HepG2 (cell line): ENCODE measurements around the gene ATG2A. TPM values are rescaled to one million over a fixed set of nuclear protein-coding genes. Genes with fewer than 3 reads are reported as not detected.
A peak's percentile ranks its signal among the peaks of the same experiment; 100 is the strongest.

ENCODE experiments used
- ARID3A ChIP-seq: IDR thresholded peaks from 2 replicates; pipeline ENCODE4 v1.6.1; 2012; ENCODE audit warnings: low read depth, low read length, improper control_type of control experiment
- ARNT2 ChIP-seq: sonication (generic); formaldehyde crosslinking; IDR thresholded peaks from 2 replicates; pipeline ENCODE4 v1.8.0; 2022; ENCODE audit warnings: mild to moderate bottlenecking, low read depth, missing genetic modification reagents, moderate library complexity
- BRCA1 ChIP-seq: sonication (generic); formaldehyde crosslinking; IDR thresholded peaks from 2 replicates; pipeline ENCODE4 v1.4.0; 2020; ENCODE audit warnings: missing genetic modification reagents
- CCAR2 ChIP-seq: fragments of 200-400 bp; formaldehyde crosslinking; optimal IDR thresholded peaks from 2 replicates; pipeline ENCODE3; 2018; ENCODE audit warnings: low read depth, mild to moderate bottlenecking, low read length, moderate library complexity
- DNMT1 ChIP-seq: sonication (generic); formaldehyde crosslinking; IDR thresholded peaks from 2 replicates; pipeline ENCODE4 v1.5.1; 2020; ENCODE audit warnings: mild to moderate bottlenecking, missing genetic modification reagents
- HNRNPL ChIP-seq: fragments of 200-400 bp; formaldehyde crosslinking; IDR thresholded peaks from 2 replicates; pipeline ENCODE4 v1.6.1; 2017; ENCODE audit warnings: mild to moderate bottlenecking, low read depth, low read length
- HNRNPLL ChIP-seq: fragments of 200-400 bp; formaldehyde crosslinking; IDR thresholded peaks from 2 replicates; pipeline ENCODE4 v1.6.1; 2017; ENCODE audit warnings: mild to moderate bottlenecking, low read depth, low read length; ENCODE audit not compliant: poor library complexity, severe bottlenecking
- HOXA3 ChIP-seq: sonication (generic); formaldehyde crosslinking; IDR thresholded peaks from 2 replicates; pipeline ENCODE4 v1.5.0; 2020; ENCODE audit warnings: missing genetic modification reagents
- NR2F6 ChIP-seq, 2 experiments: IDR thresholded peaks; 2 replicates each; pipeline ENCODE4 v1.6.1; 2016; ENCODE audit warnings: antibody characterized with exemption in 1 of 2, mild to moderate bottlenecking in 1 of 2
- NRL ChIP-seq: sonication (generic); formaldehyde crosslinking; IDR thresholded peaks from 2 replicates; pipeline ENCODE4 v1.5.0; 2020; ENCODE audit warnings: missing genetic modification reagents, mild to moderate bottlenecking, moderate library complexity, borderline replicate concordance
- PAX8 ChIP-seq: sonication (generic); formaldehyde crosslinking; IDR thresholded peaks from 2 replicates; pipeline ENCODE4 v1.8.0; 2022; ENCODE audit warnings: mild to moderate bottlenecking, missing genetic modification reagents, borderline replicate concordance
- RXRA ChIP-seq: sonication (generic); formaldehyde crosslinking; IDR thresholded peaks from 2 replicates; pipeline ENCODE4 v1.5.1; 2020; ENCODE audit warnings: missing genetic modification reagents
- STAT5B ChIP-seq: sonication (generic); formaldehyde crosslinking; IDR thresholded peaks from 2 replicates; pipeline ENCODE4 v1.4.0; 2020; ENCODE audit warnings: missing genetic modification reagents
- TFAP4 ChIP-seq: sonication (generic); IDR thresholded peaks from 2 replicates; pipeline ENCODE4 v1.6.1; 2016; ENCODE audit warnings: low read depth, borderline replicate concordance
- ZBTB21 ChIP-seq: sonication (generic); formaldehyde crosslinking; IDR thresholded peaks from 2 replicates; pipeline ENCODE4 v1.4.0; 2020; ENCODE audit warnings: missing genetic modification reagents
- ZNF3 ChIP-seq: IDR thresholded peaks from 2 replicates; pipeline ENCODE4 v1.7.0; 2017; ENCODE audit warnings: inconsistent platforms
- ZNF557 ChIP-seq: sonication (generic); formaldehyde crosslinking; IDR thresholded peaks from 2 replicates; pipeline ENCODE4 v1.4.0; 2020; ENCODE audit warnings: missing genetic modification reagents
- ZNF629 ChIP-seq: sonication (generic); formaldehyde crosslinking; conservative IDR thresholded peaks from 2 replicates; pipeline ENCODE4 v1.5.0; 2020; ENCODE audit warnings: missing genetic modification reagents
- polyA plus RNA-seq, 8 experiments: library from polyadenylated mRNA; depleted of rRNA in 3 of 8; stranded (reverse) in 7 of 8; unstranded in 1 of 8; fragments of >200 nt; fragmentation: Illumina TruSeq in 4 of 8; extraction: Trizol in 4 of 8; gene quantifications; 2 replicates each; pipeline versions ENCODE4 v1.2.1 to v1.2.3, GENCODE V29; 2011 to 2016; ENCODE audit warnings: low read depth in 4 of 8, missing spikeins in 1 of 8, mixed read lengths in 1 of 8; ENCODE audit not compliant: insufficient read depth in 1 of 8
- total RNA-seq, 5 experiments: library from RNA; depleted of rRNA; stranded (reverse); fragments of >200 nt; fragmentation: Illumina TruSeq; extraction: Trizol; gene quantifications; 2 replicates each; pipeline ENCODE4 v1.2.3, GENCODE V29; 2016; ENCODE audit warnings: low read depth in 1 of 5

ATG2A gene
- total and polyA plus RNA-seq, 2 of the 13 experiments (the other 11 are each of a cell fraction or from before 2014, with no cell fraction given): 6.7 to 8.0 TPM

- peak; percentile 72; the same call in 1 of the 2 replicates for TF ChIP-seq TFAP4
- no peak for TF ChIP-seq NR2F6 (IDR thresholded peaks at IDR 0.05)
- peak; percentile 50; the same call in 1 of the 2 replicates for TF ChIP-seq NR2F6 (CRISPR knock-in tag; IDR thresholded peaks at IDR 0.05)
- no peak for TF ChIP-seq DNMT1 (CRISPR knock-in tag)
- TF ChIP-seq ZNF557 (CRISPR knock-in tag): no peak
- TF ChIP-seq ARID3A: no peak
- no peak for TF ChIP-seq ARNT2
- TF ChIP-seq HNRNPLL: peak; percentile 30
- 0 out of 2 replicates have a peak, but pooled peaks have one; percentile 21 for TF ChIP-seq HOXA3 (CRISPR knock-in tag)
- no peak for TF ChIP-seq STAT5B (CRISPR knock-in tag)
- no peak for TF ChIP-seq BRCA1 (CRISPR knock-in tag)
- TF ChIP-seq PAX8 (CRISPR knock-in tag): no peak
- TF ChIP-seq CCAR2: no peak
- TF ChIP-seq ZNF629 (CRISPR knock-in tag): no peak
- TF ChIP-seq RXRA: peak; percentile 40; the same call in 1 of the 2 replicates
- no peak for TF ChIP-seq ZNF3
- no peak for TF ChIP-seq ZBTB21
- TF ChIP-seq HNRNPL: peak; percentile 98
- no peak for TF ChIP-seq NRL
Observed at GRCh38 chr11:64875369-64876228, 41.4 kb downstream of the ATG2A start (continued).
